ENCODE measurements around the gene PRKCE. TPM values are rescaled to one million over a fixed set of nuclear protein-coding genes. Genes with fewer than 3 reads are reported as not detected.
A peak's percentile ranks its signal among the peaks of the same experiment; 100 is the strongest.

Gene PRKCE
- total RNA-seq, 2 experiments from 2014 or later: 12.5 to 13.6 TPM

DNA sequence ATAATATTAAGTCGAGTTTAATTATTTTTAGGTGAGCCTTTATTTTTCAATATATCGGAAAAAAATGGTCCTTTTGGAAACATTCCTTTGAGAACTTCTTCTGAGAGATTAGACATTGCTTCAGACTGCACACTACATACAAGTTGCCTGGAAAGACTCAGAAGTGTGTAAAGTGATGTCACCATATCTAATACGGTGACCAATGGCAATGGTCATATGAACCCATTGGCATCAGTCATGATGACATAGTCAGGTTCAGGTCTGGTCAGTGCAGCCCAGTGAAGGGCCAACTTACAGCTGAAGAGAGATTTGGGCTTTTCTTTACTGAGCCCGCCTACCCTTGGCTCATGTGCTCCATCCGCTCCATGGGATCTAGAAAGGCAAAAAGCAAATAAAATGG lies 362.3 kb downstream of the PRKCE start:
- Mint-ChIP-seq H3K27me3 (no peaks in the 10 kb centered on the region), H3K9me3 (no peaks in the 10 kb centered on the region), H3K4me3 (no peak overlapping the region), H3K4me1 (ENCODE audit: low read depth) (peaks cover 12% of the 10 kb centered on the region), H3K27ac (no peak overlapping the region), H3K36me3 (peaks cover 3% of the 10 kb centered on the region)
- ChIA-PET CTCF (interaction anchor here (0.9 to 1.3 kb wide), 5 partner anchors 20 to 352 kb away, joined by 3 to 6 read pairs (median 4); no protein-coding TSS in a partner anchor), POLR2A (interaction anchor here (1.3 kb wide), 1 partner anchor 12 kb away, joined by 3 read pairs; no protein-coding TSS in a partner anchor)
- DNase-seq: no peak
- intact Hi-C loops (cut with micrococcal nuclease): loop anchor here (5.0 kb wide), 1 partner anchor 34 kb away; no protein-coding TSS in a partner anchor

DNA sequence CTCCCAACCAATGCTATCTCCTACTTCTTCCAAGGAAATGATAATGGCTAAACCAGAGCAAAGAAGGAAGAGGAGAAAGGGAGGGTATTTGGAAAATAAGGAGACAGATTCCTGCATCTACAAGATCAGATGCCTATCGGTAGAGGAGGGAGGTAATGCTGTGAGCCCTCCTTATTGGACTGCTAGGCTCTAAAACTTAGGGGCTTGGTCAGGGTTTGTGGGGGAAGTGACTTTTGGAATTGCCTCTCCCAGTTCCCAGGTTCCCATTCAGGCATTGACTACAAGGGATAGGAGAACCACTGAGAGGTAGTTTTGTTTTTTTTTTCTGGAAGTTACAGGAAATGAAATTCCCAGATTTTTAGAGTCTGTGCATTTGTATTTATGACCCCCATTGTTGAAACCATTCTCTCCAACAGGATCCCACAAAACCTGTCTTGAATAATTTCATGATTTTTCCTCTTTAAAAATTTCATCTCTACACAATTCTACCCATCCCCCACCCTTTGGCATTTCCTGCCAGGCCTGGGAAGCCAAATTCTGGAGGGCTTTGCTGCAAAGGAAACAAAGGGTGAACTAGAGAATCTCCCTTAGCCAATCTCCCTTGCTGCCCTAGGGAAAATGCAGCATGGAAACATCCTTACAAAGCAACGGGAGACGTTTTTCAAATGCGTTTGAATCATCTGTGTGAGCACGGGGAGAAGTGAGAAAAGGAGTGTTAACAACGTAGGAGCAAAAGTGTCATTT lies 363.6 kb downstream of the PRKCE start:
- Mint-ChIP-seq H3K4me3 (no peak overlapping the region), H3K4me1 (ENCODE audit: low read depth) (peaks cover 20% of the 10 kb centered on the region), H3K27ac (no peak overlapping the region), H3K9me3 (no peaks in the 10 kb centered on the region), H3K27me3 (no peaks in the 10 kb centered on the region), H3K36me3 (peaks cover 3% of the 10 kb centered on the region)
- DNase-seq: no peak
- intact Hi-C loops (cut with micrococcal nuclease): loop anchor here (5.0 kb wide), 1 partner anchor 32 kb away; no protein-coding TSS in a partner anchor
- POLR2A ChIA-PET: no interaction called here
- CTCF ChIA-PET: interaction anchor here (0.6 to 1.0 kb wide), 3 partner anchors 22 to 1415 kb away, joined by 3 to 4 read pairs (median 4); no protein-coding TSS in a partner anchor

DNA sequence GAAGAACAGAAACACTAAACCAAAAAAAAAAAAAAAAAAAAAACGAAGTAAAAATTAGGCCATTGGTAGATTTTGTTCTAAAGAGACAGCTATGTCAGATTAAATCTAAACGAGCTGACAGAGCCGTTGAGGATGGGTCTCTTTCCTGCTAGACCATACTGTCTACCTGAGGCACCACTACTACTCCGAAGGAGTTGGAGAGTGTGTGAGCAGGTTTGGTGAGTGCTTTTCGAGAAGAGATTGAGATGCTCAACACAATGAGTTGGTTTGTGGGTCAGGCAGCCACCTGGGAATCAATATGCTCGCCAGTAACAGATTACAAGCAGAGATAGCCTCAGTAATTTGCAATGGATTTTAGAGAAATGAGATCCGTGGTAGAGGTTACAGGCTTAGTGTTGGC lies 364.2 kb downstream of the PRKCE start:
- Mint-ChIP-seq H3K27ac (peak overlapping the region; percentile 23), H3K9me3 (no peaks in the 10 kb centered on the region), H3K4me1 (ENCODE audit: low read depth) (peaks cover 25% of the 10 kb centered on the region), H3K27me3 (no peaks in the 10 kb centered on the region), H3K4me3 (no peak overlapping the region), H3K36me3 (peaks cover 6% of the 10 kb centered on the region)
- no peak for DNase-seq
- intact Hi-C loops (cut with micrococcal nuclease): no loop called here
- ChIA-PET CTCF (no interaction called here), POLR2A (no interaction called here)

DNA sequence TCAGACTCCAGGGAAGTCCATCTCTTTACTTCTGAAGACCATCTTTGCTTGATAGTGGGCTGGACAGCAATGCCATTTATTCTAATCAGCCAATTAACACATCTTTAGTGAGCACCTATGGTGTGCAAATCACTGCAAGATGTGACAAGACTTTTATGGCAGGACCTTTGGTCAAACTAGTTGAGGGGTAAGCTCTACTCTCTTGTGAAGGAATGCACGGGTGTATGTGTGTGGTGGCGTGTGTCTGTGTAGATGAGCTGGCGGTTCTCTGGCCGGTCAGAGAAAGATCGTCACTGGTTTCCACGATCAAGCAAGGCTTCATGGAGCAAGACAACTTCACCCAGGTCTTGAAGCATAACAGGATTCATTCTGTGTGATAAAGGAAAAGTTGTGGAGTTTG lies 364.6 kb downstream of the PRKCE start:
- H3K36me3 Mint-ChIP-seq: peaks cover 6% of the 10 kb centered on the region
- intact Hi-C loops (cut with micrococcal nuclease): no loop called here
- peaks cover 25% of the 10 kb centered on the region for H3K4me1 Mint-ChIP-seq (ENCODE audit: low read depth)
- no peak for DNase-seq
- CTCF ChIA-PET: no interaction called here
- H3K27me3 Mint-ChIP-seq: no peaks in the 10 kb centered on the region
- no peak overlapping the region for H3K4me3 Mint-ChIP-seq
- POLR2A ChIA-PET: no interaction called here
- H3K27ac Mint-ChIP-seq: peak overlapping the region; percentile 23
- no peaks in the 10 kb centered on the region for H3K9me3 Mint-ChIP-seq

DNA sequence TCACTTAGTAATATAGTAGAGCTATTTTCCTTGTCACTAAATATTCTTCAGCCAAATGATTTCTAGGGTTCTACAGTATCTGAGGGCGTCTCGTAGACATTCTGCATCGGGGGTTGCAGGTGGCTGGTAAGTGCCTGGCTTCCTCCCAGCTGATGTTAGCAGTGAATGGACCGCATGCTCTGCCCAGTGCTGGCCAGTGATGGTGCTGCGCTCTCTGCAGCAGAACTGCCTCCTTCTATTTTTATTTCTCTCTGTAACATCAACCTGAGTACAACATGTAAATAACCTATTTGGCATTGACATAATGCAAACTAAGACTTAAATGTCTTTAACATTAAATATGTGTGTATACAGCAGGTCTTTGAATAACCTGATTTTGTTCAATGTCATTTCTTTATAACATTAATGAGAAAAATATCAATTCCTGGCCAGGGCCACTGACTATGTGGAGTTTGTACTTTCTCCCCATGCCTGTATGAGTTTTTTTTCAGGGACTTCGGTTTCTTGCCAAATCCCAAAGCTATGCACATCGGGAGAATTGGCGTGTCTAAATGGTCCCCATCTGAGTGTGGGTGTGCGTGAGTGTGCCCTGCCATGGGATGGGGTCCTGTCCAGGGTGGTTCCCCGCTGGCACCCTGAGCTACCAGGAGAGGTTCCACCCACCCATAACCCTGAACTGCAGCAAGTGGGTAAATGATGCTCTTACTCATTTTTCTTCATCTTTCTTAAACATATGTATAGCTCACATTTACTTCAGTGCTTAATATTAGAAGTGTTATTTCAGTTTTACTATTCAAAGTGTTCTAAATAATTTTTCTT lies 367.5 kb downstream of the PRKCE start:
- Mint-ChIP-seq H3K9me3 (no peaks in the 10 kb centered on the region), H3K27ac (peak overlapping the region; percentile 85)

DNA sequence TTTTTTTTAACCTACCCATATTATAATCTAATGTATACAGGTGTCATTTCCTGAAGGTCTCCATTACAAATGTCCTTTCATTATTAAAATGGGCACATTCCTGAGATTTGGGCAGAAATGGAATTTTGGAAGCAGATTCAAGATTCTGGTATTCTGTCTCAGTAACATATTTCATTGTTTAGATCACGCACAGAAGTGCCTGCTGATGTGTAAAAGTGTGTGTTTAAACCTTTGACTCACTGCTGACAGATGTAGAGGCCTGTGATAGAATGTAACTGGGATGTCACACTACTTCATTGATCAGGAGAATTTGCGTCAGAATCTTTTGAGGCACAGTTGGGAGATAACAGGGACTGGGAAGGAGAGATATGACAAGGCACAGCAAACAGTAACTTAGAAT lies 368.9 kb downstream of the PRKCE start:
- Mint-ChIP-seq H3K27ac (peak overlapping the region; percentile 85), H3K4me1 (ENCODE audit: low read depth) (peaks cover 38% of the 10 kb centered on the region), H3K4me3 (no peak overlapping the region), H3K36me3 (peaks cover 3% of the 10 kb centered on the region), H3K9me3 (no peaks in the 10 kb centered on the region), H3K27me3 (no peaks in the 10 kb centered on the region)
- POLR2A ChIA-PET: interaction anchor here (0.6 to 2.1 kb wide), 3 partner anchors 11 to 1414 kb away, joined by 3 to 15 read pairs (median 4); no protein-coding TSS in a partner anchor
- CTCF ChIA-PET: interaction anchor here (1.0 to 2.2 kb wide), 3 partner anchors 9 to 42 kb away, joined by 5 to 10 read pairs (median 5); no protein-coding TSS in a partner anchor
- intact Hi-C loops (cut with micrococcal nuclease): no loop called here
- no peak for DNase-seq

More for the DNA sequence above, 367.5 kb downstream of the PRKCE start:
- Mint-ChIP-seq H3K36me3 (peaks cover 3% of the 10 kb centered on the region), H3K4me3 (no peak overlapping the region), H3K4me1 (ENCODE audit: low read depth) (peaks cover 36% of the 10 kb centered on the region), H3K27me3 (no peaks in the 10 kb centered on the region)
- DNase-seq: peak; percentile 37
- ChIA-PET POLR2A (interaction anchor here (0.7 to 2.1 kb wide), 5 partner anchors 11 to 61 kb away, joined by 3 to 15 read pairs (median 3); no protein-coding TSS in a partner anchor), CTCF (interaction anchor here (1.0 to 2.2 kb wide), 5 partner anchors 8 to 275 kb away, joined by 3 to 10 read pairs (median 5); no protein-coding TSS in a partner anchor)
- intact Hi-C loops (cut with micrococcal nuclease): loop anchor here (1.0 kb wide), 1 partner anchor 14 kb away; no protein-coding TSS in a partner anchor

DNA sequence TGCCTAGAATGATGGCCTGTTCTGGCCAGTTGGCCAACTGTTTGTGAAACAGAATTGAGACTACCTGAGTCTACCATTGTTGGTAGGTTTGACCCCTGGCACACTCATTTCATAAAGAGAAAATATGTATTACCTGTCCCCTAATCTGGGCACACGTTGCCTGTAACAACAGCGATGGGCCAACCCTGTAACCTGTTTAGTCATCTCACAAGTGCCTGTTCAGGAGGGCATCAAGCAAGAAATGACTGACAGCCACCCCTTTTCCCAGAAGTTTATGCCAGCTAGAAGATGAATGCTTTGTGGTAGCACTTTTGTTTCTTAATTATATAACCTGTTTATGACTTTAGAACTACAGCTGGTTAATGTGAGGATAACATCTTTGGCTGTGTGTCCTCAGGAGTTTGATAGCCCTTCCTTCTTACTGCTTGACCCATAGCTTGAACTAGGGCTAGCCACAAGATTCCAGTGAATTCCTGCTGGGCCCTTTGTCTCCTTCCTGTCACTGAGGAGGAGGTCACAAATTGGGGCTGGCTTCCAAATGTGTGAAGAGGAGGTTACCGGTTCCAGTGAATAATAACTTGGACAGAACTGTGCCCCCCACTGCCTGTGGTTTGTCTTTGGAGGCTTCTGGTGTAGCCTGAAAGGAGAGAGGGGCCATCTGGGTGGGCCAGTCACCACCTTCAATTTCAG lies 371.8 kb downstream of the PRKCE start:
- DNase-seq: peak; percentile 57
- Mint-ChIP-seq H3K9me3 (no peaks in the 10 kb centered on the region), H3K27ac (peak overlapping the region; percentile 75), H3K4me3 (no peak overlapping the region), H3K4me1 (ENCODE audit: low read depth) (peaks cover 38% of the 10 kb centered on the region), H3K27me3 (no peaks in the 10 kb centered on the region), H3K36me3 (peaks cover 6% of the 10 kb centered on the region)
- POLR2A ChIA-PET: interaction anchor here (0.8 to 2.3 kb wide), 2 partner anchors 9 to 57 kb away, joined by 3 to 19 read pairs; no protein-coding TSS in a partner anchor
- CTCF ChIA-PET: interaction anchor here (0.7 to 1.4 kb wide), 2 partner anchors 9 to 11 kb away, joined by 3 to 4 read pairs; no protein-coding TSS in a partner anchor
- intact Hi-C loops (cut with micrococcal nuclease): loop anchor here (1.0 kb wide), 1 partner anchor 10 kb away; no protein-coding TSS in a partner anchor

DNA sequence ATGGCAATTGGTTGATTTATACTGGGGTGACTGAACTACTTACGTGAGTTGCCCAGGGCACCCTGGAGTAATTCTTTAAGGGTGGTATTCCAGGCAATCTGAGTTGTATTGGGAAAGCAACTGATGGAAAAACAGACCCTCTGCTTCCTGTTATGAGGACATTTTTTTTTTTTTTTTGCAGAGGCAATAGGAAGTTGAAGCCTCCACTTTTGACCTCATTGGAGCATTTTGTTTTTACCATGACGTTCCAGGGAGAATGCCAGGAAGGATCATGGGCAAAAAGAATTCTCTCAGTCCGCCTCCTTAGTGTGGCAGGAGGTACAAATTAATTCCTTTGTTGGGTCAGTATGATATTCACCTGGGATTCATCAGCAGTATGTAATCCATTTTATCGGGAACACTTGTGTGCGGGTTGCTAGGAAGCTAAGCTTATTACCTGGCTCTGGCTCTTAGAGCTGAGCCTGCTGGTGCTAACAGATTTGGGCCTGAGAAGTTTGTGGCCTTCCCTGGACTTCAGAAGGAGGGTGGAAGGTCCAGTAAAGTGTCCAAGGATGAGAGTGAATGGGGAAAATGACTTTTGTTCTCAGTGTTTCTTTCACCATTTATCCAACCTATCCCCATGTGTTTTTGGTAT lies 372.8 kb downstream of the PRKCE start:
- Mint-ChIP-seq H3K27me3 (no peaks in the 10 kb centered on the region), H3K27ac (no peak overlapping the region)
- CTCF ChIA-PET: interaction anchor here (1.4 kb wide), 1 partner anchor 11 kb away, joined by 4 read pairs; no protein-coding TSS in a partner anchor

DNA sequence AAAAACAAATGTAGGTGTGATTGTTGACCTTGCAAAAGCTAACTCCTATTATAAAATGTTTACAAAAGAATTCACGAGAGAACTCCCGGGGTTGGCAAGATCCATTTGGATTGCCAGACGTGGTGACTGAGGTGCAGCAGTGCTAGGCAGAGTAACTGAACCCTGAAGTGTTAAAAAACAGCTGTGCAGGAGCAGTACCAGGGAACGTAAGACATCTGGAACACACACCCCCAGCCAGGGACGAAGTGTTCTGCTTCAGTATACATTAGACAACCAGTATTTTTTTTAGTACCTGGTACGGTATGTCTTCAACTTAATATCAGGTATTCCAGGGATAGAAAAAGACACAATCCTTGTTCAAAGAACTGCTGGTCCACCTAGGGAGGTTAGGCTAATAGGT lies 373.6 kb downstream of the PRKCE start:
- no peak overlapping the region for H3K4me3 Mint-ChIP-seq
- H3K4me1 Mint-ChIP-seq (ENCODE audit: low read depth): peaks cover 30% of the 10 kb centered on the region
- intact Hi-C loops (cut with micrococcal nuclease): no loop called here
- no peaks in the 10 kb centered on the region for H3K9me3 Mint-ChIP-seq
- peaks cover 6% of the 10 kb centered on the region for H3K36me3 Mint-ChIP-seq
- no peak overlapping the region for H3K27ac Mint-ChIP-seq
- ChIA-PET CTCF (no interaction called here), POLR2A (interaction anchor here (1.2 kb wide), 1 partner anchor 12 kb away, joined by 3 read pairs; no protein-coding TSS in a partner anchor)
- no peaks in the 10 kb centered on the region for H3K27me3 Mint-ChIP-seq
- DNase-seq: no peak

More for the DNA sequence above, 372.8 kb downstream of the PRKCE start:
- POLR2A ChIA-PET: interaction anchor here (0.7 to 2.3 kb wide), 2 partner anchors 8 to 416 kb away, joined by 3 to 19 read pairs; no protein-coding TSS in a partner anchor
- Mint-ChIP-seq H3K36me3 (peaks cover 6% of the 10 kb centered on the region), H3K9me3 (no peaks in the 10 kb centered on the region), H3K4me1 (ENCODE audit: low read depth) (peaks cover 34% of the 10 kb centered on the region), H3K4me3 (no peak overlapping the region)
- DNase-seq: no peak
- intact Hi-C loops (cut with micrococcal nuclease): no loop called here

DNA sequence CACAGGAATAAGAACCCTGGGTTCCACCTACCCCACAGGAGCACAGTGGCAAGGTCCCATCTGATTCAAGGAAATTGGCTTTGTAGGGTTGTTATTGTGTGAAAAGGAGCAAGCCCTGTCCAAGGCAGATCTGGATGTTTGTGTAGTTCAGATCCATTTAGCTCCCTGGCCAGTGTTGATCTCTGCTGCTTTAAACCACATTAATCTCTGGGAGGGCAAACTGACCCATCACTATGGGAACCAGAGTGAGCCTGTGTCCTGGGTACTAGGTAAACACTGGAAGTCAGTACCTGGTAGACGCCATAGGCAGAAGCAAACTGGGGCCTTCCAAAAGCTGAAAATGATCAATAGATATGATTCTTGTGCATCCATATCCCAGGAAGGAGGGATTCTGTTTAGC lies 374.2 kb downstream of the PRKCE start:
- no peak overlapping the region for H3K4me3 Mint-ChIP-seq
- peaks cover 24% of the 10 kb centered on the region for H3K4me1 Mint-ChIP-seq (ENCODE audit: low read depth)
- no peak overlapping the region for H3K27ac Mint-ChIP-seq
- H3K9me3 Mint-ChIP-seq: no peaks in the 10 kb centered on the region
- no peak for DNase-seq
- ChIA-PET CTCF (interaction anchor here (0.7 to 1.8 kb wide), 4 partner anchors 14 to 274 kb away, joined by 3 to 5 read pairs (median 3); no protein-coding TSS in a partner anchor), POLR2A (interaction anchor here (1.2 kb wide), 1 partner anchor 12 kb away, joined by 3 read pairs; no protein-coding TSS in a partner anchor)
- H3K27me3 Mint-ChIP-seq: no peaks in the 10 kb centered on the region
- intact Hi-C loops (cut with micrococcal nuclease): no loop called here
- peaks cover 3% of the 10 kb centered on the region for H3K36me3 Mint-ChIP-seq

DNA sequence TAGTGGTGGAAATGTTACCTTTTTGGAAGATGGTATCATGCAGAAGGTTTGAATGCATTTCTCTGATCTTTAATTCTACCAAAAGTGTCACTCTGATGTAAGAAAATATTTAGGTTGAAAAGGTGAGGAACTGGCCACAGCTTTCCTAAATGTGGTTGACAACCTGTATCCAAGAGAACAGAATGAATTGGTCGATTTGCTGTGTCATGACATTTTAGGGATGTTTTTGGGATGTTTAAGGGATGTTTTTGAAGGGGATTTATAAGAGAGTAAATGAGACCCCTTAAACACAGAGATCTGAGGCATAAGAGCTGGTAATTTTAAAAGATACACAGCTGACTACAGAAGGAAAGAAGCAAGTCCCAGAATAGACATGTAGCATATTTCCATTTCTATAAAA lies 375.0 kb downstream of the PRKCE start:
- no peak overlapping the region for H3K27ac Mint-ChIP-seq
- H3K9me3 Mint-ChIP-seq: no peaks in the 10 kb centered on the region
- no peak overlapping the region for H3K4me3 Mint-ChIP-seq
- H3K4me1 Mint-ChIP-seq (ENCODE audit: low read depth): peaks cover 23% of the 10 kb centered on the region
- intact Hi-C loops (cut with micrococcal nuclease): no loop called here
- POLR2A ChIA-PET: interaction anchor here (1.2 kb wide), 1 partner anchor 13 kb away, joined by 3 read pairs; no protein-coding TSS in a partner anchor
- CTCF ChIA-PET: interaction anchor here (0.7 to 1.8 kb wide), 5 partner anchors 8 to 273 kb away, joined by 3 to 5 read pairs (median 3); no protein-coding TSS in a partner anchor
- peaks cover 6% of the 10 kb centered on the region for H3K36me3 Mint-ChIP-seq
- no peaks in the 10 kb centered on the region for H3K27me3 Mint-ChIP-seq
- DNase-seq: no peak

Measured in activated CD4-positive, alpha-beta memory T cell treated with anti-CD3 and anti-CD28 coated beads for 36 hours (primary cell).